GM12892 (cell line): ENCODE data around the gene ARHGAP24.

Experiments used
- POLR2A ChIP-seq: IDR thresholded peaks from 2 replicates; pipeline ENCODE4 v1.6.1; 2011; ENCODE audit warnings: low read depth, low read length, control low read depth
- POLR2AphosphoS5 ChIP-seq: IDR thresholded peaks from 2 replicates; pipeline ENCODE4 v1.6.1; 2011; ENCODE audit warnings: low read depth, low read length, control low read depth

DNA sequence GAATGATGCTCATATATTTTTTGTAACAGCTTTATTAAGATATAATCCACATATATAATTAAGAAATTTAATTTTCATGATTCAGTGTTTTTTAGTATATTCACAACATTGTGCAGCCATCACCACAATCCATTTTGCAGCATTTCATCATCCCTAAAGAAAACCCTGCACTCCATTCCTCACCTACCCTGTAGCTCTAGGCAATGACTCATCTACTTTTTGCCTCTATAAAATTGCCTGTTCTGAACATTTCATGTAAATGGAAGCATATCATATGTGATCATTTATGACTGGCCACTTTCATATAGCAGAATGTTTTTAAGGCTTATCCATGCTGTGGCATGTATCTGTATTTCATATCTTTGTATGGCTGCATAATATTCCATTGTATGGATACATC lies 545.0 kb downstream of the ARHGAP24 start:
- no peak for TF ChIP-seq POLR2A
- no peak for TF ChIP-seq POLR2AphosphoS5
